PC-3 (cell line): Measurements from ENCODE around the gene SSR2.

Experiments used
- EZH2 ChIP-seq: fragments of 300-600 bp; sonication (generic); IDR thresholded peaks from one replicate; pipeline ENCODE4 v1.6.1; 2017; ENCODE audit warnings: antibody characterized with exemption, mild to moderate bottlenecking, low read length; ENCODE audit not compliant: unreplicated experiment
- EZH2phosphoT487 ChIP-seq: fragments of 300-600 bp; sonication (generic); IDR thresholded peaks from 2 replicates; pipeline ENCODE4 v1.6.1; 2018; ENCODE audit warnings: mild to moderate bottlenecking, antibody characterized with exemption, low read length, borderline replicate concordance
- TF ChIP-seq, protein P1 (sequence below): fragments of 300-600 bp; sonication (generic); conservative IDR thresholded peaks from 2 replicates; pipeline ENCODE4 v1.5.1; 2017; ENCODE audit warnings: antibody characterized with exemption, low read depth, mild to moderate bottlenecking, low read length

DNA sequence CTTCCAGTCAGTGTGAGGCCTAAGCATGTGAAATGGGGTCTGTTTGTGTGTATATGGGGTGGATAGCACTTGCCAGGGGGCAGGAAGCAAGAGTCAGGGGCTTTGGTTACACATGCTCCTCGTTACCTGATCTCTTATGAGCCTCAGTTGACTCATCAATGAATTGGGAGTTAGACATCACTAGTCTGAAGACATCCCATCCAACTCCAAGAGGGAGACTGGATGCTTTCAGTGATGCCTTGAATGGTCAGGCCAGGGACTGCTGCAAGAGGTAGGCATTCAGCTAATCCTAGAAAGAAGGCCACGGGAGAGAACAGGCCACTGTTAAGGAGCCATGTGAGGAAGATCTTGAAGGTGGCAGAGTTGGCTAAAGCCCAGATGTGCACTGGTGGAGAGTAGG is 46.5 kb upstream of the SSR2 start:
- TF ChIP-seq, protein P1, sequence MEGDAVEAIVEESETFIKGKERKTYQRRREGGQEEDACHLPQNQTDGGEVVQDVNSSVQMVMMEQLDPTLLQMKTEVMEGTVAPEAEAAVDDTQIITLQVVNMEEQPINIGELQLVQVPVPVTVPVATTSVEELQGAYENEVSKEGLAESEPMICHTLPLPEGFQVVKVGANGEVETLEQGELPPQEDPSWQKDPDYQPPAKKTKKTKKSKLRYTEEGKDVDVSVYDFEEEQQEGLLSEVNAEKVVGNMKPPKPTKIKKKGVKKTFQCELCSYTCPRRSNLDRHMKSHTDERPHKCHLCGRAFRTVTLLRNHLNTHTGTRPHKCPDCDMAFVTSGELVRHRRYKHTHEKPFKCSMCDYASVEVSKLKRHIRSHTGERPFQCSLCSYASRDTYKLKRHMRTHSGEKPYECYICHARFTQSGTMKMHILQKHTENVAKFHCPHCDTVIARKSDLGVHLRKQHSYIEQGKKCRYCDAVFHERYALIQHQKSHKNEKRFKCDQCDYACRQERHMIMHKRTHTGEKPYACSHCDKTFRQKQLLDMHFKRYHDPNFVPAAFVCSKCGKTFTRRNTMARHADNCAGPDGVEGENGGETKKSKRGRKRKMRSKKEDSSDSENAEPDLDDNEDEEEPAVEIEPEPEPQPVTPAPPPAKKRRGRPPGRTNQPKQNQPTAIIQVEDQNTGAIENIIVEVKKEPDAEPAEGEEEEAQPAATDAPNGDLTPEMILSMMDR, result no peak
- TF ChIP-seq EZH2, result no peak
- TF ChIP-seq EZH2phosphoT487, result no peak
